ENCODE data around the gene TCF12.

The TCF12 gene

DNA sequence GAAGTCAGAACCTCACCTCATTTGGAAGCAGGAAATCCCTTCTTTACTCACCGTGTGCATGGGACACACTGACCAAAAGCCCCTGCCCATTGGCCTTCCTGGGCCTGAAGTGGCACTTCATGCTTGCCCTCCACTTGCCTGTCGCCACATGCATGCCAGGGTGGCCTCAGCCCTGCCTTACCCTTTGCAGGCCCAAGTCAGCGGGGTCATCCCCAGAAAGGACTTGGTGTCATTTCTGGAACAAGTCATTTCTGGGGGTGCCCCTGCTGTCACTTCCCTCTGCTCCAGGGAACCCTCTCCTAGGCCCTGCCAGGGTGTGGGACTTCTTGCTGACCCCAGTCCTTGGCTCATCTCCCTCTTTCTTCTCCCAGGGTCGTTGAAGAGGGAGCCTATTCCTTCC, 398.0 kb downstream of the TCF12 start:
- in situ Hi-C loops (cut with MboI; ENCODE audit: low sequenced_read_pairs) = no loop called here
- Histone ChIP-seq H3K4me1 (no peaks in the 10 kb centered on the region), H3K4me3 (no peak overlapping the region), H3K27me3 (ENCODE audit: low read depth) (no peaks in the 10 kb centered on the region), H3K9me3 (no peaks in the 10 kb centered on the region), H3K36me3 (replicated peaks) (no peaks in the 10 kb centered on the region)
- DNase-seq (ENCODE audit: low spot score in 2 of 2) = no peak

DNA sequence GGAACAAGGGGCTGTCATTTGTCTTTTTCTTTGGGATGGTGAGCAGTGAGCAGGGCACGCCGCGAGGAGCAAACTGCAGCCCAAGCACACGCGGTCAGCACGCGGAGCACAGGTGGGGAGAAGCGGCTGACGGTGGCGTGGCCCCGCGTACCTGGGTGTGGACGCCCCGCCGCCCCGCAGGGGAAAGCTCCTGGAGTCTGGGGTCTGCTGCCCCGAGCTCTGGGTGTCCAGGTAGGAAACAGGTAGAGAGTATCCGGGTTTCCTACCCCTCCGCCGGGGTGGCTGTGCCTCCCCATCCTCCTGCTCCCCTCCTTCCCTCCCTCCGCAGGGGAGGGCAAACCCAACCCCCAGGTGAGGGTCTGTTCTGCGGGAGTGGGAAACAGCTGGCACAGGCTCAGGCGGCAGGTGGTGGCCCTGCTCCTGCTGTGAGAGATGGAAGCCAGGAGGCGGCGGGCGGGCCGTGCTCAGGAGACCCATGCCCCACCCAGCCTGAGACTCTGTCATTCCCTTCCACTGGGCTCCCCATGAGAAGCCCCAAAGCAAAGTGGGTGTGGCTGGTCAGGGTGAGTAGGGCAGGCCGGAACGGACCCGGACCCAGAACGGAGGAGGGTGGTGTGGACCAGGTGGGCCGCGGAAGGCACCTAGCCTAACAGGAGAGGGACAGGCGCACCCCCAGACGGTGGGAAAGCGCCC, 400.9 kb downstream of the TCF12 start:
- no peak for DNase-seq (ENCODE audit: low spot score in 2 of 2)
- H3K36me3 ChIP-seq (replicated peaks) = no peaks in the 10 kb centered on the region
- in situ Hi-C loops (cut with MboI; ENCODE audit: low sequenced_read_pairs) = no loop called here
- no peak overlapping the region for H3K4me3 ChIP-seq
- no peaks in the 10 kb centered on the region for H3K27me3 ChIP-seq (ENCODE audit: low read depth)
- peaks cover 2% of the 10 kb centered on the region; the same call in 1 of the 2 replicates for H3K4me1 ChIP-seq
- H3K9me3 ChIP-seq = no peaks in the 10 kb centered on the region

DNA sequence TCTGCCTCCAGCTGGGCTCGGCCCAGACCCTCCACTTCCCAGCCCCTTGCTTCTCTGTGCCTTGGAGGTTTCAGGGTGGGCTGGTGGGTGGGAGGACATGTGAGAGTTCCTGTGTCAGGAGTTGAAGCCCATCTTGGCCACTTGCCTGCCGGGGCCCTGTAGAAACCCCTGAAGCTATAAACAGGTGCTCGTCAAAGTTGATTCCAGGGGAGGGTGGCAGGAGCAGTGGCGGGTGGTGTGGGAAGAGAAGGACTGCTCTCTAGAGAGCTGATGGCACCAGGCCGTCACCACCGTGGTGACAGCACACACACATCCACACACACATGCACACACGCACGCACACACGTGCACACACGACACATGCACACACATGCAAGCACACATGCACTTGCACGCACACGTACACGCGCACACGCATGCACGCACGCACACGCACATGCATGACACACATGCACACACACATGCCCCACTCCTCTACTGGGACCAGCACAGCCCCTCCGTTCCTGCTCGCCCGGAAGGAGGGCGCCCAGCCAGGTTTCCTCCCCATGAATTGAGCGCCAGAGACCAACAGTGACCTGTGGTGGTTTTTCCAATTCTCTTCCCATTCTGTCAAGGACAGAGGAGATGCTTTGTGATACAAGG, 401.6 kb downstream of the TCF12 start:
- Histone ChIP-seq H3K9me3 (no peaks in the 10 kb centered on the region), H3K27me3 (ENCODE audit: low read depth) (no peaks in the 10 kb centered on the region), H3K36me3 (replicated peaks) (no peaks in the 10 kb centered on the region), H3K4me1 (peaks cover 6% of the 10 kb centered on the region), H3K4me3 (no peak overlapping the region)
- in situ Hi-C loops (cut with MboI; ENCODE audit: low sequenced_read_pairs) = no loop called here
- DNase-seq (ENCODE audit: low spot score in 2 of 2) = no peak

DNA sequence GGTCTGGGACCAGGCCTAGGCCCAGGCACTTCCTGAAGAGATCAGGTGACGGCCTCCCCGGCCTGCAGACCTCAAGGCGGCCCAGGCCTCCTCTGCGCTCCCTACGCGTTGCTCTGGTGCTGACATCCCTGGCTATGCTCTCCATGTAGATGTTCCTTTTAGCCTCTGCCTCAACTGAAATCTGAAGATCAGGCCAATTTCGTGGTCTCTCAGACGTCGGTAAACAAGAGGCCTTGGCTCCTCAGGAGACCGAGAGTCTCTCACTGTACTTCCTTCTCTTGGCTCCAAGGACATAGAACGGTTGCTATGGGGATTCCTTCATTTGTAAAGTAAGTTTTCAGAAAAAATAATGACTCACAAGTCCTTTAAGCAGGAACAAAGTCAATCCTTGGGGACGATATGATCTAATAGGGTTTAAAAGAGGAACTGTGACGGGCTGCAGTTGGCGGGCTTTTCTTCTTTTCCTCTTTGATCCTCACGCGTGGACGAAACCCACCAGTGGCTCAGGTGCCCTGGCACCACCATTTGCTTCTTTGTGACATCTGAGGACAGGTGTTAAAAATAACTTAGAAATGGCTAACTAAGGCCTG, 402.3 kb downstream of the TCF12 start:
- Histone ChIP-seq H3K4me3 (no peak overlapping the region), H3K9me3 (no peaks in the 10 kb centered on the region), H3K4me1 (peaks cover 6% of the 10 kb centered on the region), H3K36me3 (replicated peaks) (no peaks in the 10 kb centered on the region), H3K27me3 (ENCODE audit: low read depth) (no peaks in the 10 kb centered on the region)
- no peak for DNase-seq (ENCODE audit: low spot score in 2 of 2)
- in situ Hi-C loops (cut with MboI; ENCODE audit: low sequenced_read_pairs) = no loop called here

DNA sequence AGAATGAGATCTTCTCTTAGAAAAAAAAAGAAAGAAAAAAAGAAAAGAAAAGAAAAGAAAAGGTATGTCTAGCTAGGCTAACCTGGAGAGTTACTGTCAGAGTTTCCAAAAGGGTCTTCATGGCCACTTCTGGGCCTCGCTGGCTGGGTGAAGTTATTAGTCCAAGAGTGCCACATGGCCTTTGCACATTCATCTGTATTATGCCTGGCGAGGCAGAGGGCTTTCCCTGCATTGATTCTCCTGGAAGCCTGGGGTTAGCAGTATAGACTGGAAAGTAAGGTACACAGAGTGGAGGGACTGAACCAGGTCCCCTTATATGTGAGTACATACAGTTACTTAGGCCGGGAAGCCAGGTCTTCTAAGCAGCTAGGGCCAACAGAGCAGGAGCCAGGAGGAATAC, 403.0 kb downstream of the TCF12 start:
- no peaks in the 10 kb centered on the region for H3K9me3 ChIP-seq
- DNase-seq (ENCODE audit: low spot score in 2 of 2) = no peak
- no peaks in the 10 kb centered on the region for H3K27me3 ChIP-seq (ENCODE audit: low read depth)
- no peak overlapping the region for H3K4me3 ChIP-seq
- H3K4me1 ChIP-seq = peaks cover 6% of the 10 kb centered on the region
- in situ Hi-C loops (cut with MboI; ENCODE audit: low sequenced_read_pairs) = no loop called here
- H3K36me3 ChIP-seq (replicated peaks) = no peaks in the 10 kb centered on the region

DNA sequence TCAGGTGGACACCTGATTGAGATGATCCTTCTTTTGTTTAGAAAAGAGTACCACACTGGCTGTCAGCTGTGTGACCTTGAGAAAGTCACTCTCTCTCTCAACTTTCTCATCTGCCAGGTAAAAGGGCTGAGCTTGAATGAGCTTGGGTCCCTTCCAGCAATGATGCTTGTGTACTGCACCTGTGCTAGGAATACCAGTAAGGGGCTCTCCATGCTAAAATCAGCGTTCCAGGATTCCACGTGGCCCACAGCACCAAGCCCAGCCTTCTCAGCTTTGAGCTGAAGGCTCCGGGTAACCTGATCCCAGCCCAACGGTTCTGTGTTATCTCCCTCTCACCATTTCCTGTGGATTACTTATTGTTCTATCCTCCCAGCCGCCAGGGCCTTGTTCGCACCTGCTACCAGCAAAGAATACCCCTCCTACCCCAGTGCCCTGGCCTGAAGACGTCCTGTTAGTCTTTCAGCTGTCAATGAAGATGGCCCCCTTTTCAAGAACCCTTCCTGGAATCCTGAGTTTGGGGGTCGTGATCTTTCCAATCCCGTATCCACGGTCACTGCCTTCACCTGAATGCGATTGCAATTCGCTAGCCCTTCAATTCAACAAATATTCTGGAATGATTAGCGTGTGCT, 403.6 kb downstream of the TCF12 start:
- DNase-seq (ENCODE audit: low spot score in 2 of 2) = no peak
- no peak overlapping the region for H3K4me3 ChIP-seq
- peaks cover 6% of the 10 kb centered on the region for H3K4me1 ChIP-seq
- no peaks in the 10 kb centered on the region for H3K27me3 ChIP-seq (ENCODE audit: low read depth)
- no peaks in the 10 kb centered on the region for H3K36me3 ChIP-seq (replicated peaks)
- in situ Hi-C loops (cut with MboI; ENCODE audit: low sequenced_read_pairs) = no loop called here
- no peaks in the 10 kb centered on the region for H3K9me3 ChIP-seq

DNA sequence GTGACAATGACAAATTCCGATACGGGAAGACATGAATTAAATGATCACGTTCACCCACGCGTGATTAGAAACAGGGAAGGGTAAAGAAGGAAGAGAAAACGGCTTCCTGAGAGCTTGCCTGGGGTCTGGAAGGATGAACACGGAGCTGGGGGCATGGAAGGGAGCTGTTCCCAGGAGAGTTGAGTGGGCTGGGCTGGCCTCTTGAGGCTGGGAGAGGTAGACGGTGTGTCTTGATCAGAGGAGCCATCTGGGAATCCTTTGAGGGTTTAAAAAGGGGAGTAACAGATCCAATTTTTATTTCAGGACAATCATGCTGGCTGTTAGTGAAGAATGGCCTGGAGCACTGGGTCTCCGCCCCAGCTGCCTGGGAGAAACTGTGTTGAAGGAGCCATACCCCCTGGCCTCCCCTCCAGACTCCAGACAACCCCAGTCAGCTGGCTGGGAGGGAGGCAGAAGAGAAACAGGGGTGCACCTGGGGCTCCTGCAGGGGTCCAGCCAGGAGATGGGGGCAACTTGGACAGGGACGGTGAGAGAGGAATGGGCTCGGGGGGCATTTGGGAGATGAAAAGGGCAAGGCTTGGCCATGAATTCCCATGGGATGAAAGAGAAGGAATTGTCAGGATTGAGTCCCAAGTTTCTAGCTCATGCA, 404.3 kb downstream of the TCF12 start:
- peaks cover 6% of the 10 kb centered on the region for H3K4me1 ChIP-seq
- no peak overlapping the region for H3K4me3 ChIP-seq
- no peaks in the 10 kb centered on the region for H3K36me3 ChIP-seq (replicated peaks)
- no peaks in the 10 kb centered on the region for H3K27me3 ChIP-seq (ENCODE audit: low read depth)
- H3K9me3 ChIP-seq = no peaks in the 10 kb centered on the region
- in situ Hi-C loops (cut with MboI; ENCODE audit: low sequenced_read_pairs) = no loop called here
- DNase-seq (ENCODE audit: low spot score in 2 of 2) = no peak

DNA sequence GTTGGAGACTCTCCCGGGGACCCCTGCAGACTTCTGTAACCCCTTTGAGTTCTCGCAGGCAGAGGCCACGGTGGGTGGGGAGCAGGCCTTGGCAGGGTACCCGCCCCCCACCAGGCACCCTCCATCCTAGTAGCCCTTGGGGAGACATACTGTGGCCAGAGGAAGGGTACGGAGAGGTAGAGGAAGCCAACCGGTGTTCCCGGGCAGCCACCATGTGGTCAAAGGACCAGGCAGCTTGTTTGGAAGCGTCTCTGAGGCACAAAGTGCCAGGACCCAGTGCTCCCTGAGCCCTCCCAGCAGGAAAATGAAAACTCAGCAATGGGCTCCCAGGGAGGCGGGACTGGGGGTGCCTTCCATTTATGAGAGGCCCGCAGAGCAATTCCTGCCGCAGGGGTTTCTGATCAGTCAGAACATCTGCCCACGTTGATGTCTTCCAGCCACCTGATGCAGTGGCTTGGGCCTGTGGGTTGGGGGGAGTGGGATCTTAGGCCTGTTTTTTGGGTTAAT, 404.9 kb downstream of the TCF12 start:
- H3K4me3 ChIP-seq = no peak overlapping the region
- DNase-seq (ENCODE audit: low spot score in 2 of 2) = no peak

DNA sequence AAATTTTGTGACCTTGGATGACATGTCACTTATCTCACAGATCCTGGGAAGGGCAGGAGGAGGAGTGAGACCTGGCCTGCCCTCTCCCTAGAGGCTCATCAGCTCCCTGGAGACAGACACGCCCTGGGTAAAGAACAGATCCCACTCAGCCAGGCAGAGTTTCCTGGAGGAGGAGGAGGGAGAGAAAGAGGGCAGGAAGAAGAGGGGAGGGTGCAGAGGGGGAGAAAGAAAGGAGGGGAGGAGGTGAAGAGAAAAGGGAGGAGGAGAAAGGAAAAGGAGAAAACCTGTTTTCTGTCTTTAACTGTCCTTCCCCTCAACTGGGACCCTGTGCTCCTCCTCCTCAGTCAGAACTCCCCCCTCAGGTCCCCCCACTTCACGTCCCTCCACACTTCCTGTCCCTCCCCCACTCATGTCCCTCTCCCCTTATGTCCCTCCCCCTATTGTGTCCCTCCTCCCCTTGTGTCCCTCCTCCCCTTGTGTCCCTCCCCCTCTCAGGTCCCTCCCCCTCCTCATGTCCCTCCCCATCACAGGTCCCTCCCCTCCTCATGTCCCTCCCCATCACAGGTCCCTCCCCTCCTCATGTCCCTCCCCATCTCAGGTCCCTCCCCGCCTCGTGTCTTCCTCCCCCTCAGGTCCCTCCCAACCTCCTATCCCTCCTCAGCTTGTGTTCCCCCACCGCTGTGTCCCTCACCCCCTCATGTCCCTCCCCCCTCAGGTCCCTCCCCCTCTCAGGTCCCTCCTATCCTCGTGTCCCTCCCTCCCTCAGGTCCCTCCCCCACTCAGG, 405.6 kb downstream of the TCF12 start:
- Histone ChIP-seq H3K4me1 (peaks cover 6% of the 10 kb centered on the region), H3K4me3 (no peak overlapping the region), H3K9me3 (no peaks in the 10 kb centered on the region), H3K36me3 (replicated peaks) (no peaks in the 10 kb centered on the region), H3K27me3 (ENCODE audit: low read depth) (no peaks in the 10 kb centered on the region; the same call in 1 of the 2 replicates)
- in situ Hi-C loops (cut with MboI; ENCODE audit: low sequenced_read_pairs) = no loop called here
- peak; percentile 30 to 78 for DNase-seq (ENCODE audit: low spot score in 2 of 2)

More for the DNA sequence above, 404.9 kb downstream of the TCF12 start:
- Histone ChIP-seq H3K27me3 (ENCODE audit: low read depth) (no peaks in the 10 kb centered on the region; the same call in 1 of the 2 replicates), H3K36me3 (replicated peaks) (no peaks in the 10 kb centered on the region), H3K9me3 (no peaks in the 10 kb centered on the region), H3K4me1 (peaks cover 6% of the 10 kb centered on the region)
- in situ Hi-C loops (cut with MboI; ENCODE audit: low sequenced_read_pairs) = no loop called here

DNA sequence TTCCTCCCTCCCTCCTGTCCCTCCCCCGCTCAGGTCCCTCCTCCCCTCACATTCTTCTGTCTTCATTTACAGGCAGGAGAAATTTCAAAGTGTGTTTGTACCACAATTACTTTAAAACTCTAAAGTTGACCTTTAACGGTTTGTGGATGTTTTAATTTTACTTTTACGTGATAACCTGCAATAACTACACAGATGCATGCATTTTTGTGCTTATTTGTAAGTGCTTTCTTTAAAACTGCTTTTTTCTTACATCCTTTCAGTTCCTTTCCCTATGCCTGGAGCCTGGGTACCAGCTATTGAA, 406.1 kb downstream of the TCF12 start:
- in situ Hi-C loops (cut with MboI; ENCODE audit: low sequenced_read_pairs) = no loop called here
- DNase-seq (ENCODE audit: low spot score in 2 of 2) = no peak

DNA sequence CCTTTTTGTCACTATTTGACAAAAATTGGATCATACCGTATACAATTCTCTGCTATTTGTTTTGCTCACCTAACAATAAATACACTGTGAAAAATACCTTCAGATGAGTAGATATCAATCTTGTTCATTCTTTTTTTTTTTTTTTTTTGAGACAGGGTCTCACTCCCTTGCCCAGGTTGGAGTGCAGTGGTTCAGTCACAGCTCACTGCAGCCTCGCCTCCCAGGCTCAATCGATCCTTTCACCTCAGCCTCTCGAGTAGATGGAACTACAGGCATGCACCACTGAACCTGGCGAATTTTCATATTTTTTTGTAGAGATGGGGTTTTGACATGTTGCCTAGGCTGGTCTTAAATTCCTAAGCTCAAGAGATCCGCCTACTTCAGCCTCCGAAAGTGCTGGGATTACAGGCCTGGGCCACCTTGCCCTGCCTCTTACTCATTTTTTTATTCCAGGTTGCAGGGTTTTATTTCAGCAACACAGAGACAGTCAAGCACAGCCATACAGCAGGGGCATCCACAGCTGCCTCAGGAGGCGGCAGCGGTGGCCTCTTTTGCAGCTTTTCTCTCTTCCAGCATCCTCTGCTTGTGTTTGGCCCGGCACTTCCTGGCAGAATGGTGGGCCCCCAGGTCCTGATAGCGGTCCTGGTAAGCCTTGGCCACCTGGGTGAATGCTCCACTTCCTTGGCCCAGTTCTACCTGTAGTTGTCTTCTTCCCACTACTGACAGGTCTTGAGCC, 406.7 kb downstream of the TCF12 start:
- in situ Hi-C loops (cut with MboI; ENCODE audit: low sequenced_read_pairs) = no loop called here
- no peaks in the 10 kb centered on the region for H3K36me3 ChIP-seq (replicated peaks)
- DNase-seq (ENCODE audit: low spot score in 2 of 2) = no peak
- H3K9me3 ChIP-seq = no peaks in the 10 kb centered on the region
- peaks cover 6% of the 10 kb centered on the region for H3K4me1 ChIP-seq
- no peak overlapping the region for H3K4me3 ChIP-seq
- no peaks in the 10 kb centered on the region; the same call in 1 of the 2 replicates for H3K27me3 ChIP-seq (ENCODE audit: low read depth)

More for the DNA sequence above, 406.1 kb downstream of the TCF12 start:
- Histone ChIP-seq H3K4me3 (no peak overlapping the region), H3K27me3 (ENCODE audit: low read depth) (no peaks in the 10 kb centered on the region; the same call in 1 of the 2 replicates), H3K36me3 (replicated peaks) (no peaks in the 10 kb centered on the region), H3K9me3 (no peaks in the 10 kb centered on the region), H3K4me1 (peaks cover 6% of the 10 kb centered on the region)

DNA sequence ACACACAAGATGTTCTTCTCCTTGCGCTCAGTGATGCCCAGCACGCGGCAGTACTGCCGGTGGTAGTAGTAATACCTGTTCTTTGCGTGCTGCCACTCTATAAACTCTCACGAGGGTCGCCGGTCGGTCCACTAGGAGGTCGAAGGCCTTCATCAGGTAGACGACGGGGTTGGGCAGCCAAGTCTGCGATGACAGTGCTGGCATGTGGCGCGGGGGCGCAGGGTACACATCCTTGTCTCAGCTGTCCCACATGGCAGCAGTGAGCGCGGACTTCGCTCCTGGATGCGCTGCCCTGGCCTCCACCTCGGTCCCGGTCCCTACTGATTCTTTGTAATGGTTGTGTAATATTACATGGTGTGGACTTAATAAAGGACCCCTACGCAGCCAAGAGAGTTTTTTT, 407.8 kb downstream of the TCF12 start:
- DNase-seq (ENCODE audit: low spot score in 2 of 2) = no peak
- Histone ChIP-seq H3K36me3 (replicated peaks) (no peaks in the 10 kb centered on the region), H3K4me1 (peaks cover 6% of the 10 kb centered on the region), H3K9me3 (no peaks in the 10 kb centered on the region), H3K27me3 (ENCODE audit: low read depth) (no peaks in the 10 kb centered on the region; the same call in 1 of the 2 replicates), H3K4me3 (no peak overlapping the region)
- in situ Hi-C loops (cut with MboI; ENCODE audit: low sequenced_read_pairs) = no loop called here
